Kidney epithelial cell (primary cell): ENCODE measurements around the gene ZNF536. TPM values are rescaled to one million over a fixed set of nuclear protein-coding genes. Genes with fewer than 3 reads are reported as not detected.

ENCODE experiments used
- DNase-seq: peaks from one replicate; pipeline ENCODE4 v3.0.0-alpha.2; 2010; ENCODE audit warnings: low read depth
- H3K27me3 ChIP-seq: 2 replicates; pipeline ENCODE4 v1.6.0; 2011; ENCODE audit warnings: low read length; ENCODE audit not compliant: control insufficient read depth, insufficient read depth
- H3K36me3 ChIP-seq: 2 replicates; pipeline ENCODE4 v1.5.1; 2011; ENCODE audit warnings: low read length; ENCODE audit not compliant: control insufficient read depth, insufficient read depth
- H3K4me3 ChIP-seq: 2 replicates; pipeline ENCODE4 v1.5.1; 2011; ENCODE audit warnings: low read depth, mild to moderate bottlenecking, control low read depth, low read length
- total RNA-seq: library from RNA; depleted of rRNA; stranded (reverse); fragments of >200 nt; gene quantifications from 2 replicates; pipeline ENCODE4 v1.2.3, GENCODE V29; 2015
- TF ChIP-seq, protein P1 (sequence below): IDR thresholded peaks from 2 replicates; pipeline ENCODE4 v1.5.1; 2011; ENCODE audit warnings: mild to moderate bottlenecking, moderate library complexity, low read length, control low read depth, inconsistent platforms; ENCODE audit not compliant: insufficient read depth, poor library complexity, severe bottlenecking

The ZNF536 gene
- total RNA-seq = 0.13 and 0.21 TPM in 2 replicates

DNA sequence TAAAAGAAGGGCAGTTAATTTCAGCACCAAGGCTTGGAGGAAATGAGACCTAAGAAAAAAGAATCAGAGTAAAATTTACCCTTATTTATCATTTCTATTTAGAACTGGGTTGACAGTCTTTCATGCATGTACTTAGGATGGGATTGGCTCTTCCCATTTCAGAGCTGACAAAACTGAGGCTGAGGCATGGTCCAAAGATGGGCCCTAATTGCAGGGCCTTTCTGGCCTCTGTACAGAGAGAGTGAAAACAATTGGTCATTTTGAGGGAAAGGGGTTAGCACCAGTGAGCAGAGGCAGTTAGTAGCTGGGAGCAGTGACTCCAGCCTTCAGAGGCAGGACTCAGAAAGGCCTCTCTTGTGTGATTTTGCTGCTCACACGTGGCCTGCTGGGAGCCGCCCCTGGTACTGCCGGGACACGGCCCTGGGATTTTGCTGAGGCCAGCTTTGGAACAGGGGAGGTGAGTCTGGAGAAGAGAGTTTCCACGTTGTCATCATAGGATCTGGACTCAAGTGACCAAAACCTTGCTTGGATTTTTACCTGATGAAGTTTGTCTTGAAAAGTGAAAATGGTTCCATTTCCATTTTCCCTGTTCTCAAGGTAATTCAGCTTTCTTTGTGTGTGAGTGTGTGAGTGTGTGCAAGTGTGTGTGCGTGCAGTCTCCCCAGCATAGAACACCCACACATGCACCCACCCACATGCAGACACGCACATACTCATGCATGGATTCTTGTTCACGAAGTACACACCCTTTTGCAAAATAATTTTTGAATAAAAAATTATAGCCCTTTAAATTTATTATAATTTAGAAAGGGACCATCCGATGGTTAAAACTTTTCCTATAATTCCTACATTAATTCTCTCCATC, at the start of gene ZNF536:
ZNF536 (plus strand) TSS at position 425 of the 865 bp plus-strand sequence. CDS start 71,179 bp downstream, outside the sequence.
- no peak within 1 kb of the TSS for H3K4me3 ChIP-seq
- no peaks in the 10 kb centered on the region for H3K36me3 ChIP-seq
- no peak for DNase-seq
- peaks cover 23% of the 10 kb centered on the region for H3K27me3 ChIP-seq
- TF ChIP-seq, protein P1, sequence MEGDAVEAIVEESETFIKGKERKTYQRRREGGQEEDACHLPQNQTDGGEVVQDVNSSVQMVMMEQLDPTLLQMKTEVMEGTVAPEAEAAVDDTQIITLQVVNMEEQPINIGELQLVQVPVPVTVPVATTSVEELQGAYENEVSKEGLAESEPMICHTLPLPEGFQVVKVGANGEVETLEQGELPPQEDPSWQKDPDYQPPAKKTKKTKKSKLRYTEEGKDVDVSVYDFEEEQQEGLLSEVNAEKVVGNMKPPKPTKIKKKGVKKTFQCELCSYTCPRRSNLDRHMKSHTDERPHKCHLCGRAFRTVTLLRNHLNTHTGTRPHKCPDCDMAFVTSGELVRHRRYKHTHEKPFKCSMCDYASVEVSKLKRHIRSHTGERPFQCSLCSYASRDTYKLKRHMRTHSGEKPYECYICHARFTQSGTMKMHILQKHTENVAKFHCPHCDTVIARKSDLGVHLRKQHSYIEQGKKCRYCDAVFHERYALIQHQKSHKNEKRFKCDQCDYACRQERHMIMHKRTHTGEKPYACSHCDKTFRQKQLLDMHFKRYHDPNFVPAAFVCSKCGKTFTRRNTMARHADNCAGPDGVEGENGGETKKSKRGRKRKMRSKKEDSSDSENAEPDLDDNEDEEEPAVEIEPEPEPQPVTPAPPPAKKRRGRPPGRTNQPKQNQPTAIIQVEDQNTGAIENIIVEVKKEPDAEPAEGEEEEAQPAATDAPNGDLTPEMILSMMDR = no peak

DNA sequence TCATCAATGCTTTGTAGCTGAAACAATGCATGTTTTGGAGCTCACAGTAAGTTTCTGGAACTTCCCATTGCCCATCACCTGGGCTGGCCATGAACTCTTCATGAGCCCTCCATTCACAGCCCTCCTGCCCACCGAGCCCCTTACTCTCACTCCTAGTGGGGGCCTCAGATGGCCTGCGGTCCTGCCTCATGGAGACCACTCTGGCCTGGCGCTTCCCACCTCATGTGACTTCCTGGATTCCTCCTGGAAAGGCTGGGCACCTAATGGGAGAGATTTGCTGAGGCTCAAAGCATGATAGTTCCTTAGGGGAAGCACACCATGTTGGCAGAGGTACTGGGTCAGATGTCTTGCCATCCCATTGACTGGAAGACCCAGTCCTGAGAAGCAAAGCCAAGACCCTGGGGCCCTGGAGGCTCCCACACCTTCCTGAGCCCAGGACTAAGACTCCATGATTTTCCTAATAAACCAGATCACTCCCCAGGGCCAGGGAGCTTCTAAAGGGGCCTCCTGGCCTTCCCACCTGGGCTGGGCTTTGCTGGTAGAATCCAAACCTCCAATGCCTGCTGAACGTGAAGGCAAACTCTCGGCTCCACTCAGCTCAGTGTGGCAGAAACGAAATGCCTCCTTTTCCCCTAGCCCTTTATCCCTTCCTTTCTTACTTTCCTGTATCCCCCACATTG, 49.4 kb upstream of the ZNF536 start:
- no peak for DNase-seq
- no peaks in the 10 kb centered on the region for H3K27me3 ChIP-seq
- TF ChIP-seq, protein P1 = no peak
- H3K36me3 ChIP-seq = no peaks in the 10 kb centered on the region
- no peak overlapping the region for H3K4me3 ChIP-seq

DNA sequence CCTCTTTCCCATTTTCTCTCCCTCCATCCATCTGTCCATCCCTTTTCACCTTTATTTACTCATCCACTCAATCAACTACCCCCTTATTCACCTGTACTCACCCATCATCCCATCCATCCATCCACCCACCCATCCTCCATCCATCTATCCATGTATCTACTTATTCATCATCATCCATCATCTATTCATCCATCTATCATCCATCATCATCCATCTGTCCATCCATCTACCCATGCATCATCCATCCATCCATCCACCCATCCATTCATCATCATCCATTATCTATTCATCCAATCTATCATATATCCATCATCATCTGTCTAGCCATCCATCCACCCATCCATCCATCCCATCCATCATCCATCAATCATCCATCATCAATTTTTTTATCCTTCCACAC, 48.3 kb upstream of the ZNF536 start:
- no peak for DNase-seq
- H3K27me3 ChIP-seq = no peaks in the 10 kb centered on the region
- TF ChIP-seq, protein P1 = no peak
- H3K4me3 ChIP-seq = no peak overlapping the region
- no peaks in the 10 kb centered on the region for H3K36me3 ChIP-seq

DNA sequence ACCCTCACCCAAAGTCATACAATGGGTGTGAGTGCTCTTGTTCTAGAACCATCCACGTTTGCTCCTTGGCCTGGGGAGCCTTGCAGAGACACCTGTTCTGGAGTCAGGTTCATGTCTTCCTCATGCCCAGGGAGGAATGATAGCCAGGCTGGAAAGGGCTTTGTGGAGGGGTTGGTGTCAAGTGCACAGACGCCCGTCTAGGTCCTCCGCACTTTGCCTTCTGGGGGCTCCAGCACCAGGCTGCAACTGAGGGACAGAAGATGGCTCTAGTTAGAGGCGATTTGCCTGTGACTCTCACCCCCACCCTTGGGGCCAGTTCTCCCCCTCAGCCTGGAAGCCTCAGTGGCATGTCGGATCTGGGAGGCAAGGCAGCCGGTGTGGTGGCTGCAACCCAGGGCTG, 47.2 kb upstream of the ZNF536 start:
- DNase-seq = no peak
- no peak overlapping the region for H3K4me3 ChIP-seq
- no peaks in the 10 kb centered on the region for H3K27me3 ChIP-seq
- TF ChIP-seq, protein P1 = no peak
- H3K36me3 ChIP-seq = no peaks in the 10 kb centered on the region

DNA sequence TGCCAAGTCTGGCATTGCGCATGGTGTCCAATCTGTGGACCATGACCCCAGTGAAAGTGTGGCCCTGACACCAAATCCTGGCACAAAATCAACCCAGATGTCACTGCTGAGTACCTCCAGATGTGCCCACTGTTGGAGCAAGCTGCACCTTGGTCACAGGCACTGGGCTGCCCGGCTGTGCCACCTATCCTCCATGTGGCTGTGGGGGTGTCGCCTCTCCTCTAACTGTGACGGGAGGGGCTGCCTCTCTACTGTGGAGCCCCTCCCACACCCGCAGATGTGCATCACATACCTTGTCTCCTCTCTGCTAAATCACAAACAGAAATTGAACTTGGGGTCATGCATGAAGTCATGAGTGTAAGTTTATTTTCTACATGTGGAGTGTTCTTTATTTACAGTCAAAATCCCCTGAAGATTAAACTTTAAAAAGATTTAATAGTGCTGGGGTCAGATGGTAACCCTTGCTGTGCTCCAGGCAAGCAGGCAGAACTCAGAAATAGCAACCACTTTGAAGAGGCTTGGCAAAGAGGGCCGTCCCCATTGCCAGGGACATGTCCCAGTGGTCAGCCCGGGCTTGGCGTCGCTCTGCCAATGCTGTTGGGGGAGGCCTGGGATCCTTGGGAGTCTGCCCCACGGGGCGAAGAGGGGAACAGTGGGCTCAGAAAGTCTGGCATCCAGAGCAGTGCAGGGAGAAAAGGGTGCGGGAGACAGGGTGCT, 46.4 kb upstream of the ZNF536 start:
- TF ChIP-seq, protein P1 = no peak
- Histone ChIP-seq H3K4me3 (no peak overlapping the region), H3K27me3 (no peaks in the 10 kb centered on the region), H3K36me3 (no peaks in the 10 kb centered on the region)
- no peak for DNase-seq
